Measurements from ENCODE around the gene ACOT6.
A peak's percentile ranks its signal among the peaks of the same experiment; 100 is the strongest.

DNA sequence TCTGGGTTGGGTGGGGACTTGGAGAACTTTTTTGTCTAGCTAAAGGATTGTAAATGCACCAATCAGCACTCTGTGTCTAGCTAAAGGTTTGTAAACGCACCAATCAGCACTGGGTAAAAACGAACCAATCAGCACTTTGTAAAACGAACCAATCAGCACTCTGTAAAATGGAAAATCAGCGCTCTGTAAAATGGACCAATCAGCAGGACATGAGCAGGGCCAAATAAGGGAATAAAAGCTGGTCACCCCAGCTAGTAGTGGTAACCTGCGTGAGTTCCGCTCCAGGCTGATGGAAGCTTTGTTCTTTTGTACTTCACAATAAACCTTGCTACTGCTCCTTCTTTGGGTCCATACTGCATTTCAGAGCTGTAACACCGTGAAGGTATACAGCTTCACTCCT is 45.0 kb upstream of the ACOT6 start:
- TF ChIP-seq POLR2AphosphoS5 (IDR thresholded peaks at IDR 0.05) (peak in 1 of 2 donors; percentile 90), POLR2A (IDR thresholded peaks at IDR 0.05; ENCODE audit: low read depth) (no peak), CTCF (IDR thresholded peaks at IDR 0.05) (no peak), EP300 (IDR thresholded peaks at IDR 0.05) (no peak)
